Motor neuron (in vitro differentiated cells): ENCODE measurements around the gene IQCK. TPM values are rescaled to one million over a fixed set of nuclear protein-coding genes. Genes with fewer than 3 reads are reported as not detected.

ENCODE experiments used
- ATAC-seq, 8 experiments: fragments of 200-7000 bp; cut with Tn5 transposase; replicated peaks in 6 of 8; 2 replicates each; pipeline ENCODE4 v1.8.0; 2021; ENCODE audit warnings: mild to moderate bottlenecking in 8 of 8, moderate library complexity in 8 of 8
- H3K27ac ChIP-seq, 2 donors: fragments of 250-450 bp; sonication (Bioruptor Pico); 2 replicates each; pipeline ENCODE4 v1.9.0; 2021; ENCODE audit warnings: antibody characterized with exemption in 2 of 2, mild to moderate bottlenecking in 2 of 2, moderate library complexity in 1 of 2
- H3K4me1 ChIP-seq, 2 donors: fragments of 250-450 bp; sonication (Bioruptor Pico); replicated peaks in 1 of 2; 2 replicates each; pipeline ENCODE4 v1.6.1; 2021; ENCODE audit warnings: antibody characterized with exemption in 2 of 2, mild to moderate bottlenecking in 2 of 2, moderate library complexity in 1 of 2
- H3K4me3 ChIP-seq, 5 donors: fragments of 250-450 bp; sonication (Bioruptor Pico); 2 replicates each; pipeline ENCODE4 v1.9.0; 2021; ENCODE audit warnings: antibody characterized with exemption in 5 of 5, mild to moderate bottlenecking in 5 of 5, moderate library complexity in 4 of 5
- WGBS, 10 experiments: fragments of 450-650 bp; shearing (Covaris generic); methylation state at CpG; one replicate each; pipeline ENCODE4 v1.0.0; 2022; 5-methylcytosine and 5-hydroxymethylcytosine counted together
- in situ Hi-C, 9 experiments: fragments of 400-800 bp; cut with MboI; loops; one replicate each; pipeline ENCODE4 v1.15.0; 2021; ENCODE audit warnings: low sequenced_read_pairs in 9 of 9, low pct_unique_long_range_greater_than_20kb in 2 of 9; ENCODE audit not compliant: unreplicated experiment in 9 of 9
- total RNA-seq, 8 experiments: library from RNA; unstranded; fragments of 300-600 nt; gene quantifications; 2 replicates each; pipeline versions ENCODE4 v1.2.3 to v1.2.4, GENCODE V29; 2022

Gene IQCK
- total RNA-seq, 8 experiments from 2014 or later: 7.0 to 44.1 (median 27.7) TPM

DNA sequence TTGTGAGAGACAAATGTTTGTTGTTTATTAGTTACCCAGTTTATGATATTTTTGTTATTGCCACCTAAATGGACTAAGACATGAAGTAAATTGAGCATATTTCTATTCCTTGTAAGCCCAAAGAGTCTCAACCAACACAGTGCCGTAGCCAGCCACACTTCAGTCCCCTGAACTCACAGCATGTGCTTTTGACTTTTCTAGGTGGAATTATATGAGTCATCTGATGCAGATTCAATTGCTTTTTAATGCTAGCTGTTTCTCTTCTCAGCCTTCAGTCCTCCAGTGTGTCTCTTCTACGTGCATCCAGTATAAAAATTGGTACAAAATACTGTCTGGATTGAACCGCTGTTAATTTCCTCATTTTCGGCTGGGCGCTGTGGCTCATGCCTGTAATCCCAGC, 39.0 kb downstream of the IQCK start:
- WGBS, 10 experiments: 25 to 92% (median 83%) methylated on average over 2 to 5 of the region's 5 CpGs; no CpG with 5 or more reads in 5 of the 10 experiments
- in situ Hi-C loops: no loop called here
- Histone ChIP-seq H3K4me1 (peaks cover 3 to 14% of the 10 kb centered on the region in 2 donors), H3K4me3 (no peak overlapping the region), H3K27ac (no peak overlapping the region)
- ATAC-seq: peak in 7 of 8 experiments; percentile 39 to 83 (median 47)

GRCh38 chr16:19757762-19758595, 39.9 kb downstream of the IQCK start:
- WGBS, 10 experiments: 44 to 86% (median 79%) methylated on average over 2 to 8 of the region's 8 CpGs
- in situ Hi-C loops: no loop called here
- Histone ChIP-seq H3K4me1 (peaks cover 3 to 14% of the 10 kb centered on the region in 2 donors), H3K4me3 (no peak overlapping the region), H3K27ac (no peak overlapping the region)
- peak in 3 of 8 experiments; percentile 53 to 68 (median 57) for ATAC-seq

- peak in 3 of 8 experiments; percentile 62 to 79 (median 68) for ATAC-seq
- Histone ChIP-seq H3K4me3 (no peak overlapping the region), H3K4me1 (peaks cover 3 to 14% of the 10 kb centered on the region in 2 donors), H3K27ac (no peak overlapping the region)
- in situ Hi-C loops: no loop called here
- WGBS, 10 experiments: 25 to 100% (median 69%) methylated on average over 1 to 5 of the region's 7 CpGs; no CpG with 5 or more reads in 1 of the 10 experiments
Observed at GRCh38 chr16:19760356-19761060, 42.4 kb downstream of the IQCK start.

DNA sequence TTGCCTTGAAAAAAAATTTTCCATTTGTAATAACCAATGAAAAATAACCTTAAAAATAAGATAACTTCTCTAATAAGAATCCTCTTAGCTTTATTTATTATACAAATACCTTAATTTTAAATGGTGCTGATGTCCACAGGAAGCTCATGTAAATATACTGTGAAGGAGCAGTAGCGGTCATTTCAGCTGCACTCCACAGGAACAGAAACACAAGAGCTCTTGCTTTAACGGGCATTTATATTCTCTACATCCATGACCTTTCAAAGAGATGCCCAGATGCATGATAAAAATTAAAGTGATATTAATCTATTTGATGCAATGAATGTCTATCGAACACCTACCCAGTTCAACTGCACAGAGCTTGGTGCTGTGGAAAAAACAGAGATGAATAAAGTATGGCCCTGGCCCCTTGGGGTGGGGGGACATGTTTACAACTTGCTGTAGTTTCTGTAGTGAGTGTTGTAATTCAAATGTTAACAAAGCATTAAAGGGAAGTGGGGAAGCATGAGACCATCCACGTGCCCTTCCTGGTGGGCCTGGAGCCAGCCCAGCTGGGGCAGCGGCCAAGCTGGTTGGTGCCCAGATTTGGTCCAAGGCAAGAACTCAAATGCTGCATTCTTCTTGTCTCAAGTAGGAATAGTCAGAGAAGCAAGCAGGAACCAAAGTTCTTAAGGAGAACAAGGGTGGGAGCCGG, 47.9 kb downstream of the IQCK start:
- H3K4me3 ChIP-seq: no peak overlapping the region
- no peak overlapping the region for H3K27ac ChIP-seq
- no peaks in the 10 kb centered on the region for H3K4me1 ChIP-seq
- 58 to 92% (median 80%) methylated on average over 2 to 6 of the region's 6 CpGs; no CpG with 5 or more reads in 1 of the 10 experiments for WGBS, 10 experiments
- in situ Hi-C loops: no loop called here
- ATAC-seq: peak in 1 of 8 experiments; percentile 18

- Histone ChIP-seq H3K27ac (no peak overlapping the region), H3K4me3 (no peak overlapping the region), H3K4me1 (peaks cover 0 to 2% of the 10 kb centered on the region in 2 donors)
- no peak for ATAC-seq
- 76 to 100% (median 95%) methylated on average over 1 to 3 of the region's 3 CpGs; no CpG with 5 or more reads in 4 of the 10 experiments for WGBS, 10 experiments
- in situ Hi-C loops: no loop called here
Observed at GRCh38 chr16:19766554-19766884, 48.4 kb downstream of the IQCK start.

GRCh38 chr16:19766988-19767387, 48.9 kb downstream of the IQCK start:
- Histone ChIP-seq H3K4me3 (no peak overlapping the region), H3K27ac (no peak overlapping the region), H3K4me1 (peaks cover 0 to 7% of the 10 kb centered on the region in 2 donors)
- WGBS, 10 experiments: 80 to 100% (median 100%) methylated on average over 1 to 3 of the region's 9 CpGs; no CpG with 5 or more reads in 5 of the 10 experiments
- in situ Hi-C loops: no loop called here
- no peak for ATAC-seq

- Histone ChIP-seq H3K4me1 (peaks cover 0 to 11% of the 10 kb centered on the region in 2 donors), H3K27ac (no peak overlapping the region), H3K4me3 (no peak overlapping the region)
- 80 to 100% (median 96%) methylated on average over 1 to 10 of the region's 13 CpGs; no CpG with 5 or more reads in 1 of the 10 experiments for WGBS, 10 experiments
- no peak for ATAC-seq
- in situ Hi-C loops: no loop called here
Observed at GRCh38 chr16:19767497-19767896, 49.4 kb downstream of the IQCK start.

- in situ Hi-C loops: no loop called here
- Histone ChIP-seq H3K27ac (no peak overlapping the region), H3K4me3 (no peak overlapping the region), H3K4me1 (peaks cover 0 to 11% of the 10 kb centered on the region in 2 donors)
- 76 to 100% (median 96%) methylated on average over 2 to 4 of the region's 4 CpGs; no CpG with 5 or more reads in 3 of the 10 experiments for WGBS, 10 experiments
- ATAC-seq: no peak
Observed at GRCh38 chr16:19769239-19769638, 51.2 kb downstream of the IQCK start.

- Histone ChIP-seq H3K4me1 (peaks cover 0 to 11% of the 10 kb centered on the region in 2 donors), H3K27ac (no peak overlapping the region), H3K4me3 (no peak overlapping the region)
- 71 to 100% (median 83%) methylated on average over 1 to 2 of the region's 3 CpGs; no CpG with 5 or more reads in 4 of the 10 experiments for WGBS, 10 experiments
- in situ Hi-C loops: no loop called here
- ATAC-seq: no peak
Observed at GRCh38 chr16:19771040-19771439, 53.0 kb downstream of the IQCK start.

DNA sequence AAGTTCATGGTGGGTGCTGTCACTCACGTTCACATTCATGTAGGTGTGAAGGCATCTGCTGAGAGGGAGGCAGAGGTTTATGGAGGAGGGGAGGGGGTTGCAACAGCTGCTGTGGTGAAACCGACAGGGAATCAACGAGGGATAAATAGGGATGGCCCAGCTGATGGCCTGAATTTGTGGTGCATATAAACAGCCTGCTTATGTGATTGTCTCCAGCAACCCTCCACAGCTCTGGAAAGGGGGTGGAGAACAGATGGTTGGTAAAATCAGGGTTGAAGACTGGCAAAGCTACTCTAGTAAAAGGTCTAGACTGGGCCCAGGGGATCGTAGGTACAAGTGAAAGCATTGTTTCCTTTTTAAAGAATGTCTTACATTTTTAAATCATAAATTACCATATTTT, 53.7 kb downstream of the IQCK start:
- H3K27ac ChIP-seq: no peak overlapping the region
- WGBS, 10 experiments: 0 to 67% (median 20%) methylated on average over 1 to 4 of the region's 4 CpGs; no CpG with 5 or more reads in 2 of the 10 experiments
- peaks cover 0 to 12% of the 10 kb centered on the region in 2 donors for H3K4me1 ChIP-seq
- ATAC-seq: peak in 7 of 8 experiments; percentile 50 to 98 (median 80)
- H3K4me3 ChIP-seq: no peak overlapping the region
- in situ Hi-C loops: no loop called here

DNA sequence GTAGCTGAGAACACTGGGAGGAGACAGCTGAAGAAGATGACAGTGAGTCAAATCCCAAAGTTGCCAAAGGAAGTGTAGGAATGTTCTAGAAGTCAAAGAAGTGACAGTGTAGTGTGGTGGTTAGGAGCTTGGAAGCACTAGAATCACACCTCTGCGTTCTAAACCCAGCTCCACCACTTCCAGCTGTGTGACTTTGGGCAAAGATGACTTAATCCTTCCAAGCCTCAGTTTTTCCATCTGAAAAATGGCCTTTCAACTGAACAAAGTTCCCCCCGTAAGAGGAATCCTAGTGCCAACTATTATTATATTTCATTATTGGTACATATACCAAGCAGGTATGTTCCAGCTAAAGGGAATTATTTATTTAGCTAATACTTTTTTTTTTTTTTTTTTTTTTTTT, 56.0 kb downstream of the IQCK start:
- Histone ChIP-seq H3K4me1 (peaks cover 0 to 22% of the 10 kb centered on the region in 2 donors), H3K4me3 (no peak overlapping the region), H3K27ac (no peak overlapping the region)
- no peak for ATAC-seq
- in situ Hi-C loops: no loop called here
- WGBS, 10 experiments: 57 to 81% (median 70%) methylated on average over 1 to 2 of the region's 2 CpGs; no CpG with 5 or more reads in 6 of the 10 experiments

- ATAC-seq: no peak
- Histone ChIP-seq H3K27ac (no peak overlapping the region), H3K4me3 (no peak overlapping the region), H3K4me1 (peaks cover 0 to 22% of the 10 kb centered on the region in 2 donors)
- 80 to 100% (median 92%) methylated on average over 1 to 2 of the region's 3 CpGs; no CpG with 5 or more reads in 7 of the 10 experiments for whole genome bisulfite sequencing, 10 experiments
- in situ Hi-C loops: no loop called here
Observed at GRCh38 chr16:19776147-19776546, 58.1 kb downstream of the IQCK start.
